ENCODE data around the gene SLC27A5. TPM values are rescaled to one million over a fixed set of nuclear protein-coding genes. Genes with fewer than 3 reads are reported as not detected.
"Not testable (repeated sequence)": the region's sequence is repeated elsewhere in the genome, so short reads cannot be mapped to it uniquely, and the experiment has no call there.

SLC27A5 gene
- total RNA-seq, 2 donors from 2014 or later: 6.6 to 20.7 TPM

DNA sequence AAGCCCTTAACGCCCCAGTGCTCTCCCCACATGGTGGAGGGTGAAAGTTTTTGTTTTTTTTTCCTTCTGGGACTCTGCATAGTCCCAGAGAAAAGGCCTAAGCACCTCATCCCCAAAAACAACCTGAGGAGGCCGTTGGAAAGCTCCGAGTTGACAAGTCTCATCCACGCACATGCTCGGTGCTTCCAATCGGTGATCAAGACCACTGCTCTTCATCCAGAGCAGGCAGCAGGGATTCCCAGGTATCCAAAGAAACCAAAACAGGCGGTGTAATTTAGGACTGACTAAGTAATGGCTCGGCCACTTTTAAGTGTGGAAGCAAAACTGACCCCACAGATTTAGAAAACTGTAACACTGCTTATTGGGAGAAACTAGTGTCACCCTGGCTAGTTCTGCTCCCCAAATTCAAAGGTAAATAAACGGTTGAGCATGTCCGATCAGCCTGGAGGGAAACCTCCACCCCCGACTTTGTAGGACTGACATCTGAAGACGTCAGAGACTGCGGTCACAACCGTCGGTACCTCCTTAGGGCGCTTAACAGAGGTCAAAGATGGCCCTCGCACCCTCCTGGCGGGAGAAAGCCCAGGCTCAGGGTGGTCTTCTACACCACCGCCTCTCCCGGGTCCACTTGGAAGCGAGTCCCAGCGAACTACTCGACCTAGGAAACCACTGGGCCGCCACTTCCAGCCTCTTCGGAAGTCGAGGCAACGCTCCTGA lies 36.6 kb downstream of the SLC27A5 start:
- WGBS: 17% methylated on average over 27 of the region's 27 CpGs
- no peaks in the 10 kb centered on the region for H3K27me3 ChIP-seq (replicated peaks; ENCODE audit: insufficient read depth)
- H3K9me3 ChIP-seq: no peaks in the 10 kb centered on the region
- H3K27ac ChIP-seq: peak overlapping the region; percentile 85 to 86
- H3K4me3 ChIP-seq: peak overlapping the region; percentile 52 to 58
- H3K36me3 ChIP-seq: peaks cover 0 to 8% of the 10 kb centered on the region in 2 donors
- intact Hi-C loops (cut with DNase I): no loop called here
- peaks cover 11% of the 10 kb centered on the region for H3K4me1 ChIP-seq (replicated peaks)
- DNase-seq (ENCODE audit: low spot score): no peak
- TF ChIP-seq POLR2A (IDR thresholded peaks at IDR 0.05): no peak
- TF ChIP-seq, protein P1, sequence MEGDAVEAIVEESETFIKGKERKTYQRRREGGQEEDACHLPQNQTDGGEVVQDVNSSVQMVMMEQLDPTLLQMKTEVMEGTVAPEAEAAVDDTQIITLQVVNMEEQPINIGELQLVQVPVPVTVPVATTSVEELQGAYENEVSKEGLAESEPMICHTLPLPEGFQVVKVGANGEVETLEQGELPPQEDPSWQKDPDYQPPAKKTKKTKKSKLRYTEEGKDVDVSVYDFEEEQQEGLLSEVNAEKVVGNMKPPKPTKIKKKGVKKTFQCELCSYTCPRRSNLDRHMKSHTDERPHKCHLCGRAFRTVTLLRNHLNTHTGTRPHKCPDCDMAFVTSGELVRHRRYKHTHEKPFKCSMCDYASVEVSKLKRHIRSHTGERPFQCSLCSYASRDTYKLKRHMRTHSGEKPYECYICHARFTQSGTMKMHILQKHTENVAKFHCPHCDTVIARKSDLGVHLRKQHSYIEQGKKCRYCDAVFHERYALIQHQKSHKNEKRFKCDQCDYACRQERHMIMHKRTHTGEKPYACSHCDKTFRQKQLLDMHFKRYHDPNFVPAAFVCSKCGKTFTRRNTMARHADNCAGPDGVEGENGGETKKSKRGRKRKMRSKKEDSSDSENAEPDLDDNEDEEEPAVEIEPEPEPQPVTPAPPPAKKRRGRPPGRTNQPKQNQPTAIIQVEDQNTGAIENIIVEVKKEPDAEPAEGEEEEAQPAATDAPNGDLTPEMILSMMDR (IDR thresholded peaks at IDR 0.05): no peak
- TF ChIP-seq POLR2AphosphoS5 (IDR thresholded peaks at IDR 0.05): no peak

DNA sequence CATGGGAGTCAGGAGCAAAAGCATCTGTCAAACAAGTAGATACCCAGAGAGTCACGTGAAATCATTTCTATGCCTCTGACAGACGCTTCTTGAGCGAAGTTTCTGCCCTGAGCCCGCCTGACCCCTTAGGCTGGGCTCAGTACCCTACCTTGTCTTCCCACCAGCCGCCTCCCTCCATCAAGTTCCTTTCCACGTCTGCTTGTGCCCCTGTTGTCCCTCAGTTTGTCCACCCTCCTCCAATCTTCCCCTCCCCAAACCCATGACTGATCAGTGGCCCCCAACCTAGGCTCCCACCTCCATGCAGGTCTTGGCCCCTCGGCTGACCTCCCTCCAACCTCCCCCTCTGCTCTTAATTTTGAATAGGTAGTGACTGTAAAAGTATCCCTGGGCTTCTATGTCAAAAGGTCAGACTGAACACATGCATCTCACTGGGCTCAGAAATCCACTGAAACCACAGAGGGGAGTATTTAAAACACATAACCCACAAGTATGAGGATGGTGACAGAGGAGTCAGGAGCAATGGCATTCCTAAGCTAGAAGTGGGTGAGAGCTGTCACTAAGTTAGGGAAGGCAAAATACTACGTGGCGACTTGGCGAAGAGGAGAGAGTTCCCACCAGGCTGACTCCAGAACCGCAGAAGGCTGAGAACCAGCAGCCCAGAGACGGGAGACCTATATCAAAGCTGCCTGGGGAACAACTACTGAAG lies 37.3 kb downstream of the SLC27A5 start:
- H3K27me3 ChIP-seq (replicated peaks; ENCODE audit: insufficient read depth): no peaks in the 10 kb centered on the region
- WGBS: 87% methylated on average over 12 of the region's 12 CpGs

DNA sequence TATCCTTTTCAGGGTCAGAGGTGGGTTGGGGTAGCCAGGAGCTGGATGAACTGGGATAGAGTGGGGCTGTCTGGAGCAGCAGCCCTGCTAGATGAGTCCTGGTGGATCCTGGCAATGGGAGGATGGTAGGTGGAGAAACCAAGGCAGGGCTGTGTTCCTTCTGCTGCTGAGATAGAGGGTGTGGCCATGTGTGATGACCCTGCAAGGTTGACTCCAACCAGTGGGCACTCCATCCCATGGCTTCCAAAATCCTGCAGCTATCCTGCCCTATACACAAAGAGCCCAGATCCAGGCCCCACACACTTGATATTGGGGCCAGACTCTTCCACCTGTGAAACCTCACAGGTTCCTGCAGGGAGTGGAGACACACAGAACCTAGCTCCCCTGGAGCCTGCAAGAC lies 38.0 kb downstream of the SLC27A5 start:
- Histone ChIP-seq H3K36me3 (peaks cover 5 to 10% of the 10 kb centered on the region in 2 donors), H3K9me3 (no peaks in the 10 kb centered on the region), H3K27ac (no peak overlapping the region), H3K4me3 (no peak overlapping the region), H3K4me1 (replicated peaks) (peaks cover 11% of the 10 kb centered on the region), H3K27me3 (replicated peaks; ENCODE audit: insufficient read depth) (no peaks in the 10 kb centered on the region)
- TF ChIP-seq, protein P1 (IDR thresholded peaks at IDR 0.05): no peak
- TF ChIP-seq POLR2A (IDR thresholded peaks at IDR 0.05) (no peak), POLR2AphosphoS5 (IDR thresholded peaks at IDR 0.05) (no peak)
- no peak for DNase-seq (ENCODE audit: low spot score)
- intact Hi-C loops (cut with DNase I): no loop called here

More for the DNA sequence above, 37.3 kb downstream of the SLC27A5 start:
- Histone ChIP-seq H3K4me1 (replicated peaks) (peaks cover 11% of the 10 kb centered on the region), H3K4me3 (no peak overlapping the region), H3K9me3 (no peaks in the 10 kb centered on the region), H3K36me3 (peaks cover 5 to 10% of the 10 kb centered on the region in 2 donors), H3K27ac (no peak overlapping the region)
- no peak for DNase-seq (ENCODE audit: low spot score)
- intact Hi-C loops (cut with DNase I): no loop called here
- no peak for TF ChIP-seq POLR2A (IDR thresholded peaks at IDR 0.05)
- TF ChIP-seq POLR2AphosphoS5 (IDR thresholded peaks at IDR 0.05): no peak
- TF ChIP-seq, protein P1 (IDR thresholded peaks at IDR 0.05): no peak

DNA sequence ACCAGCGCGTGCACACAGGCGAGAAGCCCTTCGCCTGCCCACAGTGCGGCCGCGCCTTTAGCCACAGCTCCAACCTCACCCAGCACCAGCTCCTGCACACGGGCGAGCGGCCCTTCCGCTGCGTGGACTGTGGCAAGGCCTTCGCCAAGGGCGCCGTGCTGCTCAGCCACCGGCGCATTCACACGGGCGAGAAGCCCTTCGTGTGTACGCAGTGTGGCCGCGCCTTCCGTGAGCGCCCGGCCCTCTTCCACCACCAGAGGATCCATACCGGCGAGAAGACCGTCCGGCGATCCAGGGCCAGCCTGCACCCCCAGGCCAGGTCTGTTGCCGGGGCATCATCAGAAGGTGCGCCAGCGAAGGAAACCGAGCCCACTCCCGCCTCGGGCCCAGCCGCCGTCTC lies 40.1 kb downstream of the SLC27A5 start:
- 95% methylated on average over 38 of the region's 39 CpGs for WGBS
- intact Hi-C loops (cut with DNase I): no loop called here
- Histone ChIP-seq H3K9me3 (no peaks in the 10 kb centered on the region), H3K4me1 (replicated peaks) (peaks cover 8% of the 10 kb centered on the region), H3K27me3 (replicated peaks; ENCODE audit: insufficient read depth) (no peaks in the 10 kb centered on the region), H3K36me3 (peaks cover 5 to 10% of the 10 kb centered on the region in 2 donors), H3K27ac (no peak overlapping the region), H3K4me3 (no peak overlapping the region)
- no peak for DNase-seq (ENCODE audit: low spot score)
- TF ChIP-seq POLR2A (IDR thresholded peaks at IDR 0.05) (no peak), POLR2AphosphoS5 (IDR thresholded peaks at IDR 0.05) (no peak)
- TF ChIP-seq, protein P1 (IDR thresholded peaks at IDR 0.05): no peak

DNA sequence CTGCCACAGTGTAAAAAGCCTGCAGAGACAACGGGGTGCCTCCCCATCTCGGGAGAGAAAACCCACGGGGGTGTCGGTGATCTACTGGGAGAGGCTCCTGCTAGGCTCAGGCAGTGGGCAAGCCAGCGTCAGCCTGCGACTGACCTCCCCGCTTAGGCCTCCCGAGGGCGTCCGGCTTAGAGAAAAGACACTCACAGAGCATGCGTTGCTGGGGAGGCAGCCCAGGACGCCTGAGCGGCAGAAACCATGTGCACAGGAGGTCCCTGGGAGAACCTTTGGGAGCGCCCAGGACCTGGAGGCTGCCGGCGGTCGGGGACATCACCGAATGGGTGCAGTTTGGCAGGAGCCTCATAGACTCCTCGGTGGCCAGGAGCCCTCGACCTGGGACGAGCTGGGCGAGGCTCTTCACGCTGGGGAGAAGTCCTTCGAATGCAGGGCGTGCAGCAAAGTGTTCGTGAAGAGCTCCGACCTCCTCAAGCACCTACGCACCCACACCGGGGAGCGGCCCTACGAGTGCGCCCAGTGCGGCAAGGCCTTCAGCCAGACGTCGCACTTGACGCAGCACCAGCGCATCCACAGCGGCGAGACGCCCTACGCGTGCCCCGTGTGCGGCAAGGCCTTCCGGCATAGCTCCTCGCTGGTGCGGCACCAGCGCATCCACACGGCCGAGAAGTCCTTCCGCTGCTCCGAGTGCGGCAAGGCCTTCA lies 40.8 kb downstream of the SLC27A5 start:
- H3K27me3 ChIP-seq (replicated peaks; ENCODE audit: insufficient read depth); H3K36me3 ChIP-seq; DNase-seq (ENCODE audit: low spot score); H3K4me1 ChIP-seq (replicated peaks); H3K27ac ChIP-seq; H3K9me3 ChIP-seq; H3K4me3 ChIP-seq; intact Hi-C loops (cut with DNase I): not testable (repeated sequence)
- 90% methylated on average over 20 of the region's 53 CpGs for WGBS

Measured in prostate gland (tissue), 2 donors.